Neural progenitor cell (in vitro differentiated cells): Measurements from ENCODE around the gene CD160. TPM values are rescaled to one million over a fixed set of nuclear protein-coding genes. Genes with fewer than 3 reads are reported as not detected.
"Not testable (repeated sequence)": the region's sequence is repeated elsewhere in the genome, so short reads cannot be mapped to it uniquely, and the experiment has no call there.

Source experiments
- DNase-seq: peaks from one replicate; pipeline ENCODE4 v3.0.0-alpha.2; 2016; ENCODE audit warnings: low spot score
- H2AFZ ChIP-seq: fragments of 200-600 bp; sonication (generic); replicated peaks from 2 replicates; pipeline ENCODE4 v1.6.1; 2016; ENCODE audit warnings: antibody characterized with exemption
- H3F3A ChIP-seq: fragments of 200-600 bp; sonication (generic); 2 replicates; pipeline ENCODE4 v1.6.1; 2016; ENCODE audit warnings: antibody characterized with exemption, low read depth
- H3K27ac ChIP-seq: fragments of 200-600 bp; sonication (generic); 2 replicates; pipeline ENCODE4 v1.5.1; 2016; ENCODE audit warnings: mild to moderate bottlenecking
- H3K27me3 ChIP-seq: fragments of 200-600 bp; sonication (generic); 2 replicates; pipeline ENCODE4 v1.6.1; 2016; ENCODE audit warnings: mild to moderate bottlenecking, moderate library complexity
- H3K36me3 ChIP-seq: fragments of 200-600 bp; sonication (generic); 2 replicates; pipeline ENCODE4 v1.5.1; 2016
- H3K4me1 ChIP-seq: fragments of 200-600 bp; sonication (generic); 2 replicates; pipeline ENCODE4 v1.6.1; 2016; ENCODE audit warnings: mixed run types
- H3K4me2 ChIP-seq: fragments of 200-600 bp; sonication (generic); 2 replicates; pipeline ENCODE4 v1.6.1; 2016
- H3K4me3 ChIP-seq: fragments of 200-600 bp; sonication (generic); 2 replicates; pipeline ENCODE4 v1.5.1; 2016
- H3K79me2 ChIP-seq: fragments of 200-600 bp; sonication (generic); 2 replicates; pipeline ENCODE4 v1.6.1; 2016; ENCODE audit warnings: low read depth
- H3K9ac ChIP-seq: fragments of 200-600 bp; sonication (generic); 2 replicates; pipeline ENCODE4 v1.6.1; 2016
- H3K9me3 ChIP-seq: fragments of 200-600 bp; sonication (generic); 2 replicates; pipeline ENCODE4 v1.5.1; 2016; ENCODE audit warnings: low read depth
- H4K20me1 ChIP-seq: fragments of 200-600 bp; sonication (generic); 2 replicates; pipeline ENCODE4 v1.6.1; 2016; ENCODE audit warnings: low read depth
- H3K27ac Mint-ChIP-seq: 3 replicates; pipeline ENCODE4 v1.8.0; 2021; ENCODE audit warnings: mixed read lengths
- H3K27me3 Mint-ChIP-seq: 2 replicates; pipeline ENCODE4 v1.8.0; 2022; ENCODE audit warnings: low read depth, mild to moderate bottlenecking, inconsistent platforms, moderate library complexity, mixed read lengths; ENCODE audit not compliant: insufficient read depth
- H3K36me3 Mint-ChIP-seq: 3 replicates; pipeline ENCODE4 v1.8.0; 2021; ENCODE audit warnings: mixed read lengths
- H3K4me1 Mint-ChIP-seq: 3 replicates; pipeline ENCODE4 v1.8.0; 2021; ENCODE audit warnings: mixed read lengths
- H3K4me3 Mint-ChIP-seq: 3 replicates; pipeline ENCODE4 v1.8.0; 2021; ENCODE audit warnings: mild to moderate bottlenecking, moderate library complexity, mixed read lengths
- H3K9me3 Mint-ChIP-seq: 3 replicates; pipeline ENCODE4 v1.8.0; 2020; ENCODE audit warnings: mixed read lengths
- CTCF ChIP-seq: fragments of 200-600 bp; sonication (generic); IDR thresholded peaks from 2 replicates; pipeline ENCODE4 v1.5.1; 2017; ENCODE audit warnings: antibody characterized with exemption, mild to moderate bottlenecking
- EZH2 ChIP-seq: fragments of 200-600 bp; sonication (generic); IDR thresholded peaks from 2 replicates; pipeline ENCODE4 v1.6.1; 2017; ENCODE audit warnings: antibody characterized with exemption, mild to moderate bottlenecking, moderate library complexity
- EZH2phosphoT487 ChIP-seq: fragments of 200-600 bp; sonication (generic); IDR thresholded peaks from 2 replicates; pipeline ENCODE4 v1.6.1; 2017; ENCODE audit warnings: antibody characterized with exemption
- total RNA-seq: library from RNA; depleted of rRNA; stranded (reverse); fragments of >200 nt; gene quantifications from 2 replicates; pipeline ENCODE4 v1.2.3, GENCODE V29; 2015; ENCODE audit warnings: low replicate concordance

The CD160 gene
- total RNA-seq, 1 donor from 2014 or later = not detected

GRCh38 chr1:145758116-145758515 is 38.8 kb downstream of the CD160 start:
- H3K4me1 ChIP-seq = no peaks in the 10 kb centered on the region
- no peaks in the 10 kb centered on the region for H3K27me3 ChIP-seq
- no peak overlapping the region for H2AFZ ChIP-seq
- H3K36me3 ChIP-seq = peaks cover 12% of the 10 kb centered on the region
- H4K20me1 ChIP-seq = no peaks in the 10 kb centered on the region
- H3K9me3 Mint-ChIP-seq = peaks cover 25% of the 10 kb centered on the region
- no peak overlapping the region for H3K4me3 Mint-ChIP-seq
- no peak overlapping the region for H3K4me3 ChIP-seq
- H3K9me3 ChIP-seq = peaks cover 7% of the 10 kb centered on the region
- DNase-seq = no peak
- TF ChIP-seq CTCF (no peak), EZH2 (no peak), EZH2phosphoT487 (no peak)
- H3K4me2 ChIP-seq = no peak overlapping the region
- no peaks in the 10 kb centered on the region for H3F3A ChIP-seq
- H3K27ac ChIP-seq = no peak overlapping the region
- H3K9ac ChIP-seq = no peak overlapping the region
- H3K4me1 Mint-ChIP-seq = no peaks in the 10 kb centered on the region
- H3K27ac Mint-ChIP-seq = no peak overlapping the region
- H3K36me3 Mint-ChIP-seq = peaks cover 42% of the 10 kb centered on the region
- no peaks in the 10 kb centered on the region for H3K79me2 ChIP-seq
- no peaks in the 10 kb centered on the region for H3K27me3 Mint-ChIP-seq

- Histone ChIP-seq H3F3A (no peaks in the 10 kb centered on the region), H3K4me2 (no peak overlapping the region), H2AFZ (no peak overlapping the region), H3K4me3 (no peak overlapping the region), H3K9ac (no peak overlapping the region), H3K4me1 (no peaks in the 10 kb centered on the region), H3K27me3 (no peaks in the 10 kb centered on the region), H4K20me1 (no peaks in the 10 kb centered on the region), H3K27ac (no peak overlapping the region), H3K9me3 (peaks cover 7% of the 10 kb centered on the region), H3K36me3 (peaks cover 16% of the 10 kb centered on the region), H3K79me2 (no peaks in the 10 kb centered on the region)
- Mint-ChIP-seq H3K27ac (no peak overlapping the region), H3K9me3 (peaks cover 26% of the 10 kb centered on the region), H3K4me3 (no peak overlapping the region), H3K36me3 (peaks cover 43% of the 10 kb centered on the region), H3K27me3 (no peaks in the 10 kb centered on the region), H3K4me1 (no peaks in the 10 kb centered on the region)
- DNase-seq = no peak
- no peak for TF ChIP-seq EZH2
- TF ChIP-seq CTCF = no peak
- no peak for TF ChIP-seq EZH2phosphoT487
Observed at GRCh38 chr1:145758575-145758974, 39.3 kb downstream of the CD160 start.

DNA sequence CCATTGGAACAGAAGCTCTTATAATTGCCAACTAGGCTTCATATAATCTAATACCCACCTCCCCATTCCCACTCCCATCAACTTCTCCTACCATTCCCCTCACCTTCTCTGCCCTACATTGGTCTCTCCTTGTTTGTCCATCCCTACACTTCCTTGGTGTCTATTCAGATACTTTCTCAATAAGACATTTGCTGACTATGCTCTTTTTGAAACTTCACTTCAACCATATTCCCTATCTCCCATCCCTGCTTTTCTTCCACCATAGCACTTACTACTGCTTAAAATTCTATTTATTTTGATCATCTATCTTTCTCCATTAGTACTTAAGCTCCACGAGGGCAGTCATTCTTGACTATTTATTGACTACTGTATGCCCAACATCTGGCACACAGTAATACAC is 40.4 kb downstream of the CD160 start:
- Mint-ChIP-seq H3K4me3 (no peak overlapping the region), H3K9me3 (peaks cover 30% of the 10 kb centered on the region)

GRCh38 chr1:145760395-145760949 is 41.2 kb downstream of the CD160 start:
- H3K9ac ChIP-seq, H4K20me1 ChIP-seq, H3K4me2 ChIP-seq, H3K27me3 ChIP-seq, H3K79me2 ChIP-seq, H3K4me1 ChIP-seq, DNase-seq, H3K27ac ChIP-seq, H3K4me3 Mint-ChIP-seq, H3K27ac Mint-ChIP-seq, H3K4me1 Mint-ChIP-seq, H3K9me3 ChIP-seq, H2AFZ ChIP-seq, H3F3A ChIP-seq, H3K27me3 Mint-ChIP-seq, H3K4me3 ChIP-seq: not testable (repeated sequence)
- peaks cover 46% of the 10 kb centered on the region for H3K36me3 Mint-ChIP-seq
- H3K9me3 Mint-ChIP-seq = peaks cover 33% of the 10 kb centered on the region
- peaks cover 16% of the 10 kb centered on the region for H3K36me3 ChIP-seq

More for the DNA sequence above, 40.4 kb downstream of the CD160 start:
- no peaks in the 10 kb centered on the region for H3K27me3 ChIP-seq
- Mint-ChIP-seq H3K27ac (no peak overlapping the region), H3K4me1 (no peaks in the 10 kb centered on the region), H3K27me3 (peaks cover 2% of the 10 kb centered on the region), H3K36me3 (peaks cover 45% of the 10 kb centered on the region)
- H3K36me3 ChIP-seq = peaks cover 16% of the 10 kb centered on the region
- no peak for TF ChIP-seq EZH2
- no peak for TF ChIP-seq EZH2phosphoT487
- TF ChIP-seq CTCF = no peak
- H3K79me2 ChIP-seq = no peaks in the 10 kb centered on the region
- no peak overlapping the region for H3K4me2 ChIP-seq
- H3K27ac ChIP-seq = no peak overlapping the region
- H3K4me1 ChIP-seq = no peaks in the 10 kb centered on the region
- H3F3A ChIP-seq = no peaks in the 10 kb centered on the region
- DNase-seq = no peak
- H4K20me1 ChIP-seq = no peaks in the 10 kb centered on the region
- no peak overlapping the region for H3K9ac ChIP-seq
- H3K4me3 ChIP-seq = no peak overlapping the region
- peaks cover 7% of the 10 kb centered on the region for H3K9me3 ChIP-seq
- no peak overlapping the region for H2AFZ ChIP-seq

DNA sequence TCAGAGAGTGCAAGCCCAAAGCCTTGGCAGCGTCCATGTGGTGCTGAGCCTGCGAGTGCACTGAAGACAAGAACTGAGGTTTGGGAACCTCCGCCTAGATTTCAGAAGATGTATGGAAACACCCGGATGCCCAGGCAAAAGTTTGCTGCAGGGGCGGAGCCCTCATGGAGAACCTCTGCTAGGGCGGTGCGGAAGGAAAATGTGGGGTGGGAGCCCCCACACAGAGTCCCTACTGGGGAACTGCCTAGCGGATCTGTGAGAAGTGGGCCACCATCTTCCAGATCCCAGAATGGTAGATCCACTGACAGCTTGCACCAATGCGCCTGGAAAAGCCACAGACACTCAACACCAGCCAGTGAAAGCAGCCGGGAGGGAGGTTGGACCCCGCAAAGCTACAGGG is 42.2 kb downstream of the CD160 start:
- not testable (repeated sequence) for H3K4me3 Mint-ChIP-seq, H3K4me1 ChIP-seq, DNase-seq, H3F3A ChIP-seq, H2AFZ ChIP-seq, H3K27ac Mint-ChIP-seq, H3K4me1 Mint-ChIP-seq, H3K27me3 ChIP-seq, H3K27ac ChIP-seq, H3K9ac ChIP-seq, H4K20me1 ChIP-seq, H3K9me3 ChIP-seq, H3K27me3 Mint-ChIP-seq, H3K4me3 ChIP-seq, H3K79me2 ChIP-seq, H3K4me2 ChIP-seq
- Mint-ChIP-seq H3K36me3 (peaks cover 52% of the 10 kb centered on the region), H3K9me3 (peaks cover 39% of the 10 kb centered on the region)
- peaks cover 16% of the 10 kb centered on the region for H3K36me3 ChIP-seq

DNA sequence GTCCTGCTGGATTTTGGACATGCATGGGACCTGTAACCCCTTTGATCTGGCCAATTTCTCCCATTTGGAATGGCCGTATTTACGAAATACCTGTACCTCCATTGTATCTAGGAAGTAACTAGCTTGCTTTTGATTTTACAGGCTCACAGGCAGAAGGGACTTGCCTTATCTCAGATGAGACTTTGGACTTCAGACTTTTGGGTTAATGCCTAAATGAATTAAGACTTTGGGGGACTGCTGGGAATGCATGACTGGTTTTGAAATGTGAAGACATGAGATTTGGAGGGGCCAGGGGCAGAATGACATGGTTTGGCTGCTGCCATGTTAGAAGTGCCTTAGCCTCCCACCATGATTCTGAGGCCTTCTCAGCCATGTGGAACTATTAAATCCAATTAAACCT is 42.7 kb downstream of the CD160 start:
- H3K36me3 ChIP-seq = peaks cover 16% of the 10 kb centered on the region
- H3F3A ChIP-seq, H3K4me1 ChIP-seq, H3K4me3 ChIP-seq, H2AFZ ChIP-seq, DNase-seq, H3K27ac Mint-ChIP-seq, H3K27me3 ChIP-seq, H3K4me1 Mint-ChIP-seq, H3K4me2 ChIP-seq, H3K27me3 Mint-ChIP-seq, H3K9ac ChIP-seq, H3K9me3 ChIP-seq, H3K4me3 Mint-ChIP-seq, H3K79me2 ChIP-seq, H4K20me1 ChIP-seq, H3K27ac ChIP-seq: not testable (repeated sequence)
- Mint-ChIP-seq H3K36me3 (peaks cover 51% of the 10 kb centered on the region), H3K9me3 (peaks cover 39% of the 10 kb centered on the region)
